ENCODE results near the gene CD46.

DNA sequence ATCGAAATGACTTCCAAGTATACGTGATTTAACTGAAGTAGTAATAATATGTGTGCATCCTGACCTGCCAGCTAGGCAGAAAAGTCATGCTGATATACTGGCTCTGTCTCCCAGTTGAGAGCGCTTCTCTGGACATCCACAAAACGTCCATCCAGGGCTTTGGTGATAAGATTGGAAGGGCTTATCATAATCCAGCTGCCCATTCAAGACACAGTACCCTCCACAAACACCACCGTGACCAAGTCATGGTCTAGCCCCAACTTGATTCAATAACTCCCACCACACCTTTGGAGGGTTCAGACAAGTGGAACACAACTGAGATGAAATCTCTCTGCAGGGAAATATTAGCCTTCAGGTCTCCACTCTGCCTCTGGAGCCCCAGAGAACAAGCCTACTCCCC, 76.2 kb downstream of the CD46 start:
- TF ChIP-seq CTCF (IDR thresholded peaks at IDR 0.05): no peak
- TF ChIP-seq POLR2A (IDR thresholded peaks at IDR 0.05): no peak

Measured in testis (tissue), 2 donors.